ENCODE results near the gene ATXN2L. TPM values are rescaled to one million over a fixed set of nuclear protein-coding genes. Genes with fewer than 3 reads are reported as not detected.
A peak's percentile ranks its signal among the peaks of the same experiment; 100 is the strongest.

Gene ATXN2L
- total and polyA plus RNA-seq, 2 of the 13 experiments (the other 11 are each of a cell fraction or from before 2014, with no cell fraction given) = 40.8 to 55.1 TPM

DNA sequence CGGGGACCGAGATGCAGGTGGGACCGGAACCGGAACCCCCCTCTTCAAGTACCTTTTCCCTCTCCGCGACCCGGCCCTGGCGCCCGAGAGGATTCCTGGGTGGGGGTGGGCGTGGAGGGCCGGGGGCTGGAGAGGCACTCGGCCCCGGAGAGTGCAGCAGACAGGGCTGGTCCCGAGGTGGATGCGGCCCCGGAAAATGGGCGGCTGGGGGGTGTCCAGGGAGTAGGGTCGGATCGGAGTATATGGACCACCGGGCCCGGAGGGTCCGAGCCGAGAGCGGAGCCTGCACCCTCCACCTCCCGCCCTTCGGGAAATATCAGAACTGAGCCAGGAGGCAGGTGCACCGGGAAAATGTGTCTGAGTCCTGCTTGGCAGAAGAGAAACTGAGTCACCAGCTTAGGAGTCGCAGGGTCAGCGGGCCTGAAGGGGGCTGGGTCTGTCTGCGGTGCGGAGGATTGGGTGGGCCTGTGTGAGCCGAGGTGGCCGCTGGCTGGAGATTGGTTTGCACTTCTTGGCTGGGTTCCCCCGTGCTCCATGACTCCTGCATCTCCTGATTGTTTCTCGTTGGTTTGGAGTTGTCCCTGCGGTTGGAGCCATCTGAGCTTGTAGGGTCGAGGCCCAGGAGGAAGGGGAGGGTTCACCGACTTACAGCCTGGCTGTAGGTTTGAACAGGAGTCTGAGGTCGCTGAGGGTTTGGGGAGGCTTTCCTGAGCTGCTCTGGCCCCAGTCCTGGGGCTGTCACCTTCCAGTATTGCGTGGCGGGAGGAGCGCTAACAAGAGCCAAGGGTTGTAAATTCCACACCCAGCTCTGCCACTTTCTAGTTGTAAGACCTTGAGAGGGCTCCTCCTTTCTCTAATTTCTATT, 41.4 kb downstream of the ATXN2L start (continued):
- no peak for TF ChIP-seq ZNF460 (CRISPR knock-in tag; IDR thresholded peaks at IDR 0.05; ENCODE audit: borderline replicate concordance)
- TF ChIP-seq ZSCAN12 (CRISPR knock-in tag; IDR thresholded peaks at IDR 0.05) = no peak
- no peak; the same call in 1 of the 2 replicates for TF ChIP-seq TRIM24 (CRISPR knock-in tag; IDR thresholded peaks at IDR 0.05)
- TF ChIP-seq YY1 (IDR thresholded peaks at IDR 0.05; ENCODE audit: insufficient read depth, insufficient replicate concordance, low read depth, low read length) = no peak
- no peak for TF ChIP-seq ZNF552 (CRISPR knock-in tag; IDR thresholded peaks at IDR 0.05; ENCODE audit: borderline replicate concordance)
- no peak for TF ChIP-seq MIXL1 (CRISPR knock-in tag; IDR thresholded peaks at IDR 0.05)
- no peak for TF ChIP-seq ZNF598 (CRISPR knock-in tag; IDR thresholded peaks at IDR 0.05; ENCODE audit: borderline replicate concordance)
- TF ChIP-seq REXO4 (CRISPR knock-in tag; IDR thresholded peaks at IDR 0.05; ENCODE audit: borderline replicate concordance) = no peak
- TF ChIP-seq, protein P1, sequence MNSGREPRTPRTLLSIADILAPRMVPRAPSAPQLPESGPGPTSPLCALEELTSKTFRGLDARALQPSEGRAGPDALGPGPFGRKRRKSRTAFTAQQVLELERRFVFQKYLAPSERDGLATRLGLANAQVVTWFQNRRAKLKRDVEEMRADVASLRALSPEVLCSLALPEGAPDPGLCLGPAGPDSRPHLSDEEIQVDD (CRISPR knock-in tag; IDR thresholded peaks at IDR 0.05; ENCODE audit: borderline replicate concordance) = no peak
- no peak for TF ChIP-seq ZFX (CRISPR knock-in tag; IDR thresholded peaks at IDR 0.05; ENCODE audit: low read depth)
- TF ChIP-seq SOX6 (IDR thresholded peaks at IDR 0.05) = no peak
- no peak for TF ChIP-seq SOX6 (CRISPR knock-in tag; IDR thresholded peaks at IDR 0.05)
- TF ChIP-seq MAFG (CRISPR knock-in tag; IDR thresholded peaks at IDR 0.05) = 0 out of 2 replicates have a peak, but pooled peaks have one; percentile 6
- no peak for TF ChIP-seq MEIS1 (CRISPR knock-in tag; IDR thresholded peaks at IDR 0.05; ENCODE audit: borderline replicate concordance)
- TF ChIP-seq, protein P2, sequence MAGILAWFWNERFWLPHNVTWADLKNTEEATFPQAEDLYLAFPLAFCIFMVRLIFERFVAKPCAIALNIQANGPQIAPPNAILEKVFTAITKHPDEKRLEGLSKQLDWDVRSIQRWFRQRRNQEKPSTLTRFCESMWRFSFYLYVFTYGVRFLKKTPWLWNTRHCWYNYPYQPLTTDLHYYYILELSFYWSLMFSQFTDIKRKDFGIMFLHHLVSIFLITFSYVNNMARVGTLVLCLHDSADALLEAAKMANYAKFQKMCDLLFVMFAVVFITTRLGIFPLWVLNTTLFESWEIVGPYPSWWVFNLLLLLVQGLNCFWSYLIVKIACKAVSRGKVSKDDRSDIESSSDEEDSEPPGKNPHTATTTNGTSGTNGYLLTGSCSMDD (CRISPR knock-in tag; IDR thresholded peaks at IDR 0.05) = no peak
- TF ChIP-seq ATF7-NPFF (CRISPR knock-in tag; IDR thresholded peaks at IDR 0.05; ENCODE audit: low read depth) = no peak
- no peak for TF ChIP-seq BORCS8-MEF2B (CRISPR knock-in tag; IDR thresholded peaks at IDR 0.05)
- 0 out of 2 replicates have a peak, but pooled peaks have one; percentile 7 for TF ChIP-seq ZNF891 (CRISPR knock-in tag; IDR thresholded peaks at IDR 0.05)
- TF ChIP-seq NCOA2 (CRISPR knock-in tag; IDR thresholded peaks at IDR 0.05) = no peak
- no peak for TF ChIP-seq ZNF317 (CRISPR knock-in tag; IDR thresholded peaks at IDR 0.05)
- TF ChIP-seq TSC22D2 (CRISPR knock-in tag; IDR thresholded peaks at IDR 0.05; ENCODE audit: borderline replicate concordance) = no peak
- TF ChIP-seq ZNF816 (CRISPR knock-in tag; IDR thresholded peaks at IDR 0.05; ENCODE audit: borderline replicate concordance) = no peak
- TF ChIP-seq NFE2L2 (IDR thresholded peaks at IDR 0.05; ENCODE audit: low read length) = no peak
- TF ChIP-seq ZNF441 (CRISPR knock-in tag; IDR thresholded peaks at IDR 0.05; ENCODE audit: borderline replicate concordance) = no peak
- no peak for TF ChIP-seq MATR3 (CRISPR knock-in tag; IDR thresholded peaks at IDR 0.05)
- no peak for TF ChIP-seq ZNF850 (CRISPR knock-in tag; conservative IDR thresholded peaks at IDR 0.05)
- peak; percentile 1; the same call in 1 of the 2 replicates for TF ChIP-seq ERF (CRISPR knock-in tag; IDR thresholded peaks at IDR 0.05)
- no peak for TF ChIP-seq ZNF878 (CRISPR knock-in tag; IDR thresholded peaks at IDR 0.05)
- TF ChIP-seq ZNF841 (CRISPR knock-in tag; IDR thresholded peaks at IDR 0.05; ENCODE audit: borderline replicate concordance) = no peak
- TF ChIP-seq SP5 (CRISPR knock-in tag; IDR thresholded peaks at IDR 0.05; ENCODE audit: borderline replicate concordance, low read depth) = no peak
- TF ChIP-seq ZNF781 (CRISPR knock-in tag; IDR thresholded peaks at IDR 0.05; ENCODE audit: borderline replicate concordance, not compliant biosample characterization) = peak; percentile 50
- no peak; the same call in 1 of the 2 replicates for TF ChIP-seq GTF3A (CRISPR knock-in tag; conservative IDR thresholded peaks at IDR 0.05)
